Stimulated activated CD4-positive, alpha-beta T cell treated with anti-CD3 and anti-CD28 coated beads, Interleukin-2, amount 100 ng/mL, for 24 hours (primary cell): Measurements from ENCODE around the gene ANTKMT.
"Not testable (repeated sequence)": the region's sequence is repeated elsewhere in the genome, so short reads cannot be mapped to it uniquely, and the experiment has no call there.

Experiments used
- DNase-seq, 2 donors: peaks; one replicate each; pipeline ENCODE4 v3.0.0-alpha.2; 2020

Gene ANTKMT

DNA sequence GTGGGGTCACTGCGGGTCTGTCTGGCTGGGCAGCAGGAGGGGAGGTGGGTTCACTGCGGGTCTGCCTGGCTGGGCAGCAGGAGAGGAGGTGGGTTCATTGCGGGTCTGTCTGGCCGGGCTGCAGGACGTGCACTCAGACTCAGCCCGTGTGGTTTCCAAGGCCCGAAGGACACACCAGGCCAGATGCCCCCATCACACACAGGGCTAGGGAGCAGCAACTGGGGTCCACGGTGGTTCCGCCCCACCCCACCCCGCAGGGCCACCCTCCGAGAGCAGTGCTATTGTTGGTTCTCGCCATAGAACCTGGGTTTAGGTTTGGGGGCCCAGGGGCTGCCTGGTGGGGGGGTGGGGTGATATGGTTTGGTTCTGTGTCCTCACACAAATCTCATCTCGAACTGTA is 25.7 kb downstream of the ANTKMT start:
- no peak for DNase-seq

GRCh38 chr16:747978-748746 is 27.2 kb downstream of the ANTKMT start:
- no peak for DNase-seq

- no peak for DNase-seq
Measured at GRCh38 chr16:749010-749409, 28.1 kb downstream of the ANTKMT start.

DNA sequence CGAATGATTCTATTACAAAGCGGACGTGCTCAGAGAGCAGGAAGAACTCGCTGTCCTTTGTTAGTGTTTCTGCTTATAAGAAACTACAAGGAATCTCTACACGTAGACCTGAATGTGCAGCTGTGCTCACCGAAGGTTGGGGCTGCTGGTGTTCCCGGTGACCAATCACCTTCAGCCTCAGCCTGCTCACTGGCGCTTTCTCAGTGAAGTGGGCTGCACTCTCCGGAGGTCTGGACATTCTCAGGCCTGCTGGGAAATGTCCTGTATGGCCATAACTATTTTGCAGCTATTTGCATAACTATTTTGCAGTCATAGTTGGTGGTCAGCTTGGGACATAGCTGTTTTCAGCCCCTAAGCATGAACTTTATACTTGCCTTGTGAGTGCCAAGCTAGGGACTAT is 29.5 kb downstream of the ANTKMT start:
- no peak for DNase-seq

GRCh38 chr16:751152-752006 is 30.4 kb downstream of the ANTKMT start:
- no peak for DNase-seq

DNA sequence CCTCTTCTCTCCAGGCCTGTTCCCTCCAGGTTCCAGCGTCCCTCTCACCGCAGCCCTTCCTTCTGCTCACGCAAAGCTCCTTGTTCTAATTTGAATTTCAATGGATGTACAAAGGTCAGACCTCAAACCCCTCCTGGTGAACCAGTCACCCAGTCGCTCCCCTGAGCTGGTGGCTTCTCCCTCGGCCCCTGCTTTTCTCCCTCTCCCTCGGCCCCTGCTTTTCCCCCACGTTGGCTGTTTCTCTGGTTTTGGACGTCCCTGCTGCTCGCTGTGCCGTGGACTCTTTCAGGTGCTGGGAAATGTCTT is 31.0 kb downstream of the ANTKMT start:
- DNase-seq: no peak

DNA sequence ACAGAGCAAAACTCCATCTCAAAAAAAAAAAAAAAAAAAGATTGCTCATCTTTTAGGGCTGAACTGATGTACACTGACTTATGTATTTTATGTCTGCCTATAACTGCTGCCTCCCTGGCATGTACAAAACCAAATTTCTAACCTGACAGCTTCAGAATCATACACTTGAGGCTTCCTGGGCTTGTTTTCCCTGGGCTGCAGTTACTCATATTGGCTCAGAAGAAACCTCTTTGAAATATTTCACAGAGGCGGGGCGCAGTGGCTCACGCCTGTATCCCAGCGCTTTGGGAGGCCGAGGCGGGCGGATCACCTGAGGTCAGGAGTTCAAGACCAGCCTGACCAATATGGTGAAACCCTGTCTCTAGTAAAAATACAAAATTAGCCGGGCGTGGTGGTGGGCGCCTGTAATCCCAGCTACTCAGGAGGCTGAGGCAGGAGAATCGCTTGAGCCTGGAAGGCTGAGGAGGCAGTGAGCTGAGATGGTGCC is 33.2 kb downstream of the ANTKMT start:
- not testable (repeated sequence) for DNase-seq

DNA sequence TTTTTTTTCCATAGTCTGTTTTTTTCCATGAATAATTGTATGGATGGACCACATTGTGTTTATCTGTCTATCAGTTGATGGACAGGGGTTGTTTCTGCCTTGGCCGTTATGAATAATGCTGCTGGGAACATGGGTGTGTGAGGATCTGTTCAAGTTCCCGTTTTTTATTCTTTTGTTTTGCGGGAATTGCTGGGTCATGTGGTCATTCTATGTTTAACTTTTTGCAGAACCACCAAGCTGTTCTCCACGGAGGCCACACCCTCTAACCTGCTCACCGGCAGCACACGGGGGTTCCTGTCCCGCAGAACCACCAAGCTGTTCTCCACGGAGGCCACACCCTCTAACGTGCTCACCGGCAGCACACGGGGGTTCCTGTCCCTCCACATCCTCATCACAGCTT is 33.7 kb downstream of the ANTKMT start:
- DNase-seq: no peak

- DNase-seq: no peak
Measured at GRCh38 chr16:756428-756827, 35.5 kb downstream of the ANTKMT start.

DNA sequence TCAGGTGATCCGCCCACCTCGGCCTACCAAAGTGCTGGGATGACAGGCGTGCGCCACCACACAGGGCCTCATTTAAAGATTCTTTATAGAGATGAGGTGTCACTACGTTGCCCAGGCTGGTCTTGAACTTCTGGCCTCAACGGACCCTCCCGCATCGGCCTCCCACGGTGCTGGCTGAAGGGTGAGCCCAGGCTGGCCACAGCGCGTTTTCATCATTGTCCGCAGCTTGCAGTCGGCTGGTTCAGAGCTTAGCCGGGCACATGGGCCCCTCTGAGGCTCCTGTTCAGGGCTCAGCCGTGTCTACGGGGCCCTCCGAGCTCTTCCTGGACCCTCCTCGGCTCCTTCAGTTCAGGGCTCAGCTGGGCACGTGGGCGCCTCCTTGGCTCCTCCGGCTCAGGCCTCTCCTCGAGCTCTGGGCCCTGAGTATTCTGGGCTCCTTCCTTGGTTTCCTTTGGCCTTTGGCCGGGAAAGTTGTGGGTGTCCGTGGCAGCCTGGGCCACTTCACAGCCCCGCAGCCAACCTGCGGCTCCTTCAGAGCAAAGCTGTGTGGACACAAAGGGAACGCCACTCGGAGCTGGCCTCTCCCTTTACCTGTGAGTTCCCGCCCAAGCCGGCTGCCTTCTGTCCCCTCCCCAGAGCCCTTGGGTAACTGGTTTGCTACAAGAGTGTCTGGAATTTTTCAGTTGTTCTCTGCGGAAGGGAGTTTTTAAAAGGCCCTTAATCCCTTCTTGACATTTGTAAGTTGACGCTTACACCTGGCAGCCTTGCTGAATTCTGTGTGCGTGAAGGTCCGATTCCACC is 38.4 kb downstream of the ANTKMT start:
- no peak for DNase-seq

DNA sequence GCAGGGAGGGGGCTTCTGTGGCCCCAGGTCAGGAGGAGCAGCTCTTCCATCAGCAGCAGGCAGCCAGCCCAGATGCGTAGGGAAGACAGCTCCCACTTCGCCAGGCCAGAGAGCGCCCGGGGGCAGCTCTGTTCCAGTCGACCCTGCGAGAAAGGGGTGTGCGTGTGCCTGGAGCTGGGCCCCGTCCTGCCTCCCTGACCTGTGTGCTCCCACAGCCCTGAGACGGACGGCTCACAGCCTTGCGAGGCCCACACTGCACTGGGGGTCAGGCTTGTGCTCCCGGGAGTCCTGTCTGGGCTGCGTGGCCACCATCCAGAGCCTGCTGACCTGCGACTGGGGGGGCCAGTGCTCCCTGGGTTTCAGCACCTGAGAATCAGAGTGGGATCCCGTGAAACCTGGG is 39.1 kb downstream of the ANTKMT start:
- no peak for DNase-seq

- no peak for DNase-seq
Measured at GRCh38 chr16:760545-761343, 39.8 kb downstream of the ANTKMT start, which contains the start of gene MSLN. MSLN (plus strand) TSS chr16:760734; CDS start chr16:762681, 1,947 bp downstream.

DNA sequence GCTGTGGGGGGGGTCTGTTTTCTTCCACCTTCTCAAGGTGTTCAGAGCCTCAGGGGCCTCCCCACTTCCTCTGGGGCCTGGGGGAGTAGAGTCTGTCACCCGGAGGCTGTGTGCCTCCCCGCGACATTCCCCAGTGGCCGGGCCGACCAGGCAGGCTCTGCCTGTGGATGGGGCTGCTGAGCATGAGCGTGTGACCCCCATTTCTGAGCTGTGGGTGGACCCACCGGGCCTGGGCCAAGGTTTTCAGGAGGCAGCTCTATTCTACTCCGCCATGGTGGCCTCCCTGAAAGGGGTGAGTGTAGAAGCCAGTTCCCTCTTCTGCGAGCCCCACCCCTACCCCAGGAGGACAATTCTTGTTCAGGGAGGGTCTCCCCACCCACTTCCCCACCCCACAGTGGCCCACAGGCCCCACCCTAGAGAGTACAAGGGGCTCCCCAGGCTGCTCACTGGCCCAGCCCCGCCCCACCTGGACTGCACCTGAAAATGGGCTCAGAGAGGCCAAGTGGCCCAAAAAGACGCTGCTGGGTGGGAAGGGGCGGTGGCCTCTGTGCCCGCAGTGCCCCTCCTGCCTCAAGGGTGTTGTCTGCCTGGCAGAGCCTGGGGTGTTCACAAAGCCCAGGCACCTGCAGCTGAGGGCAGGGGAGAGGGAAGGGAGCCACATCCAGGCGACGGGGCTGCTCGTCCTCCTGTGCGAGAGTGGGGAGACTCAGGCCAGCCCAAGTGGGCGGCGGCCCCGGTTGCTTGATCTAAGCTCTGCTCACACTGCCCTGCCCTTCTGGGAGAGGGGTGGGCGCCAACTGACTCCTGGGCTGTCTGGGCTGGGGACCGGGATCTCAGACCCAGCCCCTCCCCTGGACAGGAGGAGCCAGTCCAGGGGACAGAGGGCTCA is 40.9 kb downstream of the ANTKMT start:
- DNase-seq: no peak

DNA sequence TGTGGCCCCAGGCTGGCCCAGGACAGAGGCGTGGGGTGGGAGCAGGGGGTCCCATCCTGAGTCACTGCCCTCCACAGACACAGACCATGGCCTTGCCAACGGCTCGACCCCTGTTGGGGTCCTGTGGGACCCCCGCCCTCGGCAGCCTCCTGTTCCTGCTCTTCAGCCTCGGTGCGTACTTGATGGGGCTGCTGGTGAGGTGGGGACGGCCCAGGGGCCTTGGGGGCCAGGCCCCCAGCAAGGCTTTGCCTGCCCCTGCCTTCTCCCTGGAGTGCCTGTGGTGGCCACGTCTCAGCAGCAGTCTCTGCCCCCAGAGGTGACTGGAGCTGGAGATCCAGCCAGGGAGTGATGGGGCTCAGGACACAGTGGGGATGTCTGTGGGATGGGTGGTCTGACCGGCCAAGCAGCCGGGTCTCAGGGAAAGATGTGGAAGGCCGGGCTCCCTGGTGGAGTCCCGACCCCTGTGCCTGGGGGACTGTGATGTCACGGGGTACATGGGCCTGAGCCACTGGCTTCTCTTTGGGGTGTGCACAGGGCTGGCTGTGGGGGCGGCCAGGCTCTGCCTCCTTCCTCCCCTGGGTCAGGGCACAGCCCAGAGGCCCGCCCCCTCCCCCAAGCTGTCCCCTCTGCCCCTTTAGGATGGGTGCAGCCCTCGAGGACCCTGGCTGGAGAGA is 41.8 kb downstream of the ANTKMT start:
- no peak for DNase-seq

- DNase-seq: no peak
Measured at GRCh38 chr16:763369-764183, 42.6 kb downstream of the ANTKMT start.

GRCh38 chr16:764184-764750 is 43.3 kb downstream of the ANTKMT start:
- no peak for DNase-seq

- DNase-seq: no peak
Measured at GRCh38 chr16:764848-765487, 44.0 kb downstream of the ANTKMT start.

DNA sequence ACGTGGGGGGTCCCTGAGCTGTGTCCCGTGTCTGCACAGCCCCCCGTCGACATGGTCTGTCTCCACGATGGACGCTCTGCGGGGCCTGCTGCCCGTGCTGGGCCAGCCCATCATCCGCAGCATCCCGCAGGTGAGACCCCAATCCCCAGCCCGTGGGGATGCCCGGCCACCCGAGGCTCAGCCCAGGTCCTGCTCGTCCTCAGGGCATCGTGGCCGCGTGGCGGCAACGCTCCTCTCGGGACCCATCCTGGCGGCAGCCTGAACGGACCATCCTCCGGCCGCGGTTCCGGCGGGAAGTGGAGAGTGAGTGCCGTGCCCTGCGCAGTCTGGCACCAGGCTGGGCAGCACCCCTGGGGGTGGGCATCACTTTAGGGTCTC is 44.5 kb downstream of the ANTKMT start:
- no peak for DNase-seq
